OCI-LY7 (cell line): ENCODE data around the gene GXYLT2.

Experiments
- EZH2phosphoT487 ChIP-seq: fragments of 200-600 bp; sonication (generic); IDR thresholded peaks from 2 replicates; pipeline ENCODE4 v1.6.1; 2018; ENCODE audit warnings: low read depth, borderline replicate concordance, mild to moderate bottlenecking, mixed run types, antibody characterized with exemption, low read length, moderate library complexity, mixed read lengths
- TF ChIP-seq, protein P1 (sequence below): fragments of 200-600 bp; sonication (generic); conservative IDR thresholded peaks from 2 replicates; pipeline ENCODE4 v1.5.1; 2014; ENCODE audit warnings: mild to moderate bottlenecking, antibody characterized with exemption, low read length, moderate library complexity, mixed read lengths

GRCh38 chr3:72977060-72977808 is 89.4 kb downstream of the GXYLT2 start:
- TF ChIP-seq, protein P1, sequence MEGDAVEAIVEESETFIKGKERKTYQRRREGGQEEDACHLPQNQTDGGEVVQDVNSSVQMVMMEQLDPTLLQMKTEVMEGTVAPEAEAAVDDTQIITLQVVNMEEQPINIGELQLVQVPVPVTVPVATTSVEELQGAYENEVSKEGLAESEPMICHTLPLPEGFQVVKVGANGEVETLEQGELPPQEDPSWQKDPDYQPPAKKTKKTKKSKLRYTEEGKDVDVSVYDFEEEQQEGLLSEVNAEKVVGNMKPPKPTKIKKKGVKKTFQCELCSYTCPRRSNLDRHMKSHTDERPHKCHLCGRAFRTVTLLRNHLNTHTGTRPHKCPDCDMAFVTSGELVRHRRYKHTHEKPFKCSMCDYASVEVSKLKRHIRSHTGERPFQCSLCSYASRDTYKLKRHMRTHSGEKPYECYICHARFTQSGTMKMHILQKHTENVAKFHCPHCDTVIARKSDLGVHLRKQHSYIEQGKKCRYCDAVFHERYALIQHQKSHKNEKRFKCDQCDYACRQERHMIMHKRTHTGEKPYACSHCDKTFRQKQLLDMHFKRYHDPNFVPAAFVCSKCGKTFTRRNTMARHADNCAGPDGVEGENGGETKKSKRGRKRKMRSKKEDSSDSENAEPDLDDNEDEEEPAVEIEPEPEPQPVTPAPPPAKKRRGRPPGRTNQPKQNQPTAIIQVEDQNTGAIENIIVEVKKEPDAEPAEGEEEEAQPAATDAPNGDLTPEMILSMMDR = peak; percentile 67
- TF ChIP-seq EZH2phosphoT487 = no peak
